Gastrocnemius medialis (tissue), 4 donors: ENCODE results near the gene IRF3. TPM values are rescaled to one million over a fixed set of nuclear protein-coding genes. Genes with fewer than 3 reads are reported as not detected.

Source experiments
- ATAC-seq, 2 donors: fragments of 150-250 bp; one replicate each; pipeline ENCODE4 v1.9.1; 2016
- DNase-seq, 2 donors: peaks; one replicate each; pipeline ENCODE4 v3.0.0-alpha.2; 2019
- H3K27ac ChIP-seq, 4 donors: fragments of 200-600 bp; sonication (generic); 1 replicate in 1 of 4; 2 replicates in 3 of 4; pipeline ENCODE4 v1.5.1; 2016 to 2018; ENCODE audit warnings: mild to moderate bottlenecking in 2 of 4, moderate library complexity in 1 of 4
- H3K27me3 ChIP-seq, 3 donors: fragments of 200-600 bp; sonication (generic) in 2 of 3; 1 replicate in 1 of 3; 2 replicates in 2 of 3; pipeline versions ENCODE4 v1.5.1 to v1.6.0; 2016 to 2019; ENCODE audit warnings: mild to moderate bottlenecking in 1 of 3, moderate library complexity in 1 of 3
- H3K36me3 ChIP-seq, 2 donors: fragments of 200-600 bp; sonication (generic) in 1 of 2; one replicate each; pipeline ENCODE4 v1.5.1; 2017 to 2018
- H3K4me1 ChIP-seq, 2 donors: fragments of 200-600 bp; sonication (generic) in 1 of 2; one replicate each; pipeline ENCODE4 v1.5.1; 2016 to 2017; ENCODE audit warnings: mild to moderate bottlenecking in 2 of 2
- H3K4me3 ChIP-seq, 4 donors: fragments of 200-600 bp; sonication (generic) in 3 of 4; 1 replicate in 1 of 4; 2 replicates in 3 of 4; pipeline ENCODE4 v1.5.1; 2016 to 2019; ENCODE audit warnings: mild to moderate bottlenecking in 2 of 4
- H3K9me3 ChIP-seq, 3 donors: fragments of 200-600 bp; sonication (generic) in 2 of 3; 1 replicate in 1 of 3; 2 replicates in 2 of 3; pipeline ENCODE4 v1.5.1; 2016 to 2019
- POLR2A ChIP-seq, 2 donors: fragments of 450-650 bp; IDR thresholded peaks; one replicate each; pipeline ENCODE4 v1.6.1; 2017; ENCODE audit warnings: antibody characterized with exemption in 2 of 2, mild to moderate bottlenecking in 2 of 2, moderate library complexity in 2 of 2
- in situ Hi-C, 4 donors: fragments of 200-750 bp; cut with MboI; loops; one replicate each; pipeline versions ENCODE4 v1.15.0 to v1.8.0; 2017; ENCODE audit warnings: low sequenced_read_pairs in 4 of 4
- intact Hi-C: fragments of 100-400 bp; cut with DNase I; formaldehyde crosslinking; loops from one replicate; pipeline ENCODE4 v1.15.1; 2023; ENCODE audit warnings: low total_unique reads
- total RNA-seq, 4 donors: library from RNA; depleted of rRNA; stranded (reverse); fragments of >200 nt; gene quantifications; one replicate each; pipeline versions ENCODE4 v1.1.0 to v1.2.3, GENCODE V29; 2016
- TF ChIP-seq, protein P1 (sequence below), 5 experiments: fragments of 450-650 bp in 3 of 5; fragments of 200-600 bp in 2 of 5; sonication (generic) in 2 of 5; IDR thresholded peaks in 4 of 5; conservative IDR thresholded peaks in 1 of 5; 1 replicate in 4 of 5; 2 replicates in 1 of 5; pipeline ENCODE4 v1.5.1; 2016 to 2019; ENCODE audit warnings: antibody characterized with exemption in 5 of 5, mild to moderate bottlenecking in 3 of 5, moderate library complexity in 3 of 5

The IRF3 gene
- total RNA-seq, 4 donors from 2014 or later, result 11.0 to 18.6 (median 13.7) TPM

DNA sequence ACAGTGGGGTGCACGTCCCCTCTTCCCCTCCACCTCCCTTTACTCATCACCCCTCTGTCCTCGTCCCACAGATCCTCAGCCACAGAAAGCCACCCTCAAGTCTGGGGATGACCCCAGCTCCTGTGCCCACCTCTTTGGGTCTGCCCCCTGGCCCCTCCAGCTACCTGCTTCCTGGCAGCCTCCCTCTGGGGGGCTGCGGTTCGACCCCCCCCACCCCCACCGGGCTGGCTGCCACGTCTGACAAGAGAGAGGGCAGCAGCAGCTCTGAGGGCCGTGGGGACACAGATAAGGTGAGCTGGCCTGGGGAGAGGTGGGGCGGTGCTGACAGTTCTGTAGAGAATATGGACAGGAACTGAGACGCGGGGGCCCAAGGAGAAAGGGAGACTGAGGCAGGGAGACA lies 11.1 kb downstream of the IRF3 start:
- Histone ChIP-seq H3K27ac (no peak overlapping the region), H3K4me1 (no peaks in the 10 kb centered on the region), H3K36me3 (peaks cover 0 to 86% of the 10 kb centered on the region in 2 donors), H3K4me3 (no peak overlapping the region), H3K27me3 (no peaks in the 10 kb centered on the region), H3K9me3 (no peaks in the 10 kb centered on the region)
- in situ Hi-C loops, result no loop called here
- no peak for ATAC-seq
- no peak for DNase-seq
- intact Hi-C loops, result no loop called here
- TF ChIP-seq, protein P1, sequence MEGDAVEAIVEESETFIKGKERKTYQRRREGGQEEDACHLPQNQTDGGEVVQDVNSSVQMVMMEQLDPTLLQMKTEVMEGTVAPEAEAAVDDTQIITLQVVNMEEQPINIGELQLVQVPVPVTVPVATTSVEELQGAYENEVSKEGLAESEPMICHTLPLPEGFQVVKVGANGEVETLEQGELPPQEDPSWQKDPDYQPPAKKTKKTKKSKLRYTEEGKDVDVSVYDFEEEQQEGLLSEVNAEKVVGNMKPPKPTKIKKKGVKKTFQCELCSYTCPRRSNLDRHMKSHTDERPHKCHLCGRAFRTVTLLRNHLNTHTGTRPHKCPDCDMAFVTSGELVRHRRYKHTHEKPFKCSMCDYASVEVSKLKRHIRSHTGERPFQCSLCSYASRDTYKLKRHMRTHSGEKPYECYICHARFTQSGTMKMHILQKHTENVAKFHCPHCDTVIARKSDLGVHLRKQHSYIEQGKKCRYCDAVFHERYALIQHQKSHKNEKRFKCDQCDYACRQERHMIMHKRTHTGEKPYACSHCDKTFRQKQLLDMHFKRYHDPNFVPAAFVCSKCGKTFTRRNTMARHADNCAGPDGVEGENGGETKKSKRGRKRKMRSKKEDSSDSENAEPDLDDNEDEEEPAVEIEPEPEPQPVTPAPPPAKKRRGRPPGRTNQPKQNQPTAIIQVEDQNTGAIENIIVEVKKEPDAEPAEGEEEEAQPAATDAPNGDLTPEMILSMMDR (IDR thresholded peaks at IDR 0.05 in 4 of 5, conservative IDR thresholded peaks at IDR 0.05 in 1 of 5), result no peak
- TF ChIP-seq POLR2A (IDR thresholded peaks at IDR 0.05), result no peak

DNA sequence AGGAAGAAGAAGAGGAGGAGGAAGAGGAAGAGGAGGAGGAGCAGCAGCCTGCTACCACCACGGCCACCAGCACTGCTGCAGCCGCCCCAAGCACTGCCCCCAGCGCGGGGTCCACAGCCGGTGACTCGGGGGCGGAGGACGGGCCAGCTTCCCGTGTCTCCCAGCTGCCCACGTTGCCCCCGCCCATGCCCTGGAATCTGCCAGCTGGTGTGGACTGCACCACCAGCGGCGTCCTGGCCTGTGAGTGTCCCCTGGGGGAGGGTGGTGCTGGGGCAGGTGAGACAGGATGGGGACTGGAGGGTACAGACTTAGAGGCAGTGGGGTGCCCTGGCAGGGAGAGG lies 12.2 kb downstream of the IRF3 start:
- intact Hi-C loops (no loop called here), in situ Hi-C loops (no loop called here)
- Histone ChIP-seq H3K4me1 (no peaks in the 10 kb centered on the region), H3K27ac (no peak overlapping the region), H3K36me3 (peaks cover 0 to 86% of the 10 kb centered on the region in 2 donors), H3K9me3 (no peaks in the 10 kb centered on the region), H3K4me3 (no peak overlapping the region), H3K27me3 (no peaks in the 10 kb centered on the region)
- DNase-seq (no peak), ATAC-seq (no peak)
- TF ChIP-seq, protein P1 (IDR thresholded peaks at IDR 0.05 in 4 of 5, conservative IDR thresholded peaks at IDR 0.05 in 1 of 5), result no peak
- TF ChIP-seq POLR2A (IDR thresholded peaks at IDR 0.05), result no peak

DNA sequence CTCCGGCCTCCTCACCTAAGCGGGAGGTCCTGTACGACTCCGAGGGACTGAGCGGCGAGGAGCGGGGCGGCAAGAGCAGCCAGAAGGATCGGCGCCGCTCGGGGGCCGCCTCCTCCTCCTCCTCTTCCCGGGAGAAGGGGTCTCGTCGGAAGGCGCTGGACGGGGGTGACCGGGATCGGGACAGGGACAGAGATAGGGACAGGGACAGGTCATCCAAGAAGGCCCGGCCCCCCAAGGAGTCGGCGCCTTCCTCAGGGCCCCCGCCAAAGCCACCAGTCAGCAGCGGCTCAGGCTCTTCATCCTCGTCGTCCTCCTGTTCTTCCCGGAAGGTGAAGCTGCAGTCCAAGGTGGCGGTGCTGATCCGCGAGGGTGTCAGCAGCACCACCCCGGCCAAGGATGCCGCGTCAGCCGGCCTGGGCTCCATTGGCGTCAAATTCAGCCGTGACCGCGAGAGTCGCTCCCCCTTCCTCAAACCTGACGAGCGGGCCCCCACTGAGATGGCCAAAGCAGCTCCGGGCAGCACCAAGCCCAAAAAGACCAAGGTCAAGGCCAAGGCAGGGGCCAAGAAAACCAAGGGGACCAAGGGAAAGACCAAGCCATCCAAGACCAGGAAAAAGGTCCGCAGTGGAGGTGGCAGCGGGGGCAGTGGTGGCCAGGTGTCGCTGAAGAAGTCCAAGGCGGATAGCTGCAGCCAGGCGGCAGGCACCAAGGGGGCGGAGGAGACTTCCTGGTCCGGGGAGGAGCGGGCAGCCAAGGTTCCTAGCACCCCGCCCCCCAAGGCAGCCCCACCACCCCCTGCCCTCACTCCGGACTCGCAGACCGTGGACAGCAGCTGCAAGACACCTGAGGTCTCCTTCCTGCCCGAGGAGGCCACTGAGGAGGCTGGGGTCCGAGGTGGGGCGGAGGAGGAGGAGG lies 12.8 kb downstream of the IRF3 start:
- DNase-seq, result no peak
- no peak for ATAC-seq

DNA sequence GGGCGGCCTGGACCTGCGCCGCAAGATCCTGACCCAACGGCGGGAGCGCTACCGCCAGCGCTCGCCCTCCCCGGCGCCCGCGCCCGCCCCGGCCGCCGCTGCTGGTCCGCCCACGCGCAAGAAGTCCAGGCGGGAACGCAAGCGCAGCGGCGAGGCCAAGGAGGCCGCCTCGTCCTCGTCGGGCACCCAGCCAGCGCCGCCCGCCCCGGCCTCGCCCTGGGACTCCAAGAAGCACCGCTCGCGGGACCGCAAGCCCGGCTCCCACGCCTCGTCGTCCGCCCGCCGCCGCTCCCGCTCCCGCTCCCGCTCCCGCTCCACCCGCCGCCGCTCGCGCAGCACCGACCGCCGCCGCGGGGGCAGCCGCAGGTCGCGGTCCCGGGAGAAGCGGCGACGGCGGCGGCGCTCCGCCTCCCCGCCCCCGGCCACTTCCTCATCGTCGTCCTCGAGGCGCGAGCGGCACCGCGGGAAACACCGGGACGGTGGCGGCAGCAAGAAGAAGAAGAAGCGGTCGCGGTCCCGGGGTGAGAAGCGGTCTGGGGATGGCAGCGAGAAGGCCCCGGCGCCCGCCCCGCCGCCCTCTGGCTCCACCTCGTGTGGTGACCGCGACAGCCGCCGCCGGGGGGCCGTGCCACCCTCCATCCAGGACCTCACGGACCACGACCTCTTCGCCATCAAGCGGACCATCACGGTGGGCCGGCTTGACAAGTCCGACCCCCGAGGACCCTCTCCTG lies 13.7 kb downstream of the IRF3 start:
- H3K4me1 ChIP-seq, result no peaks in the 10 kb centered on the region
- in situ Hi-C loops, result no loop called here
- intact Hi-C loops, result no loop called here
- no peaks in the 10 kb centered on the region for H3K9me3 ChIP-seq
- no peaks in the 10 kb centered on the region for H3K27me3 ChIP-seq
- TF ChIP-seq, protein P1 (IDR thresholded peaks at IDR 0.05 in 4 of 5, conservative IDR thresholded peaks at IDR 0.05 in 1 of 5), result no peak
- no peak for TF ChIP-seq POLR2A (IDR thresholded peaks at IDR 0.05)
- no peak overlapping the region for H3K27ac ChIP-seq
- H3K4me3 ChIP-seq, result no peak overlapping the region
- H3K36me3 ChIP-seq, result peaks cover 0 to 84% of the 10 kb centered on the region in 2 donors
- ATAC-seq (no peak), DNase-seq (no peak)

More for the DNA sequence above, 12.8 kb downstream of the IRF3 start:
- in situ Hi-C loops (no loop called here), intact Hi-C loops (no loop called here)
- H3K4me1 ChIP-seq, result no peaks in the 10 kb centered on the region
- no peaks in the 10 kb centered on the region for H3K9me3 ChIP-seq
- H3K4me3 ChIP-seq, result no peak overlapping the region
- no peak overlapping the region for H3K27ac ChIP-seq
- TF ChIP-seq, protein P1 (IDR thresholded peaks at IDR 0.05 in 4 of 5, conservative IDR thresholded peaks at IDR 0.05 in 1 of 5), result no peak
- no peak for TF ChIP-seq POLR2A (IDR thresholded peaks at IDR 0.05)
- peaks cover 0 to 84% of the 10 kb centered on the region in 2 donors for H3K36me3 ChIP-seq
- no peaks in the 10 kb centered on the region for H3K27me3 ChIP-seq
